Limb (tissue), 2 donors: Measurements from ENCODE around the gene GALT.
"Not testable (repeated sequence)": the region's sequence is repeated elsewhere in the genome, so short reads cannot be mapped to it uniquely, and the experiment has no call there.

ENCODE experiments used
- DNase-seq, 2 donors: peaks; one replicate each; pipeline ENCODE4 v3.0.0-alpha.2; 2016; ENCODE audit errors: extremely low spot score in 2 of 2

The GALT gene

DNA sequence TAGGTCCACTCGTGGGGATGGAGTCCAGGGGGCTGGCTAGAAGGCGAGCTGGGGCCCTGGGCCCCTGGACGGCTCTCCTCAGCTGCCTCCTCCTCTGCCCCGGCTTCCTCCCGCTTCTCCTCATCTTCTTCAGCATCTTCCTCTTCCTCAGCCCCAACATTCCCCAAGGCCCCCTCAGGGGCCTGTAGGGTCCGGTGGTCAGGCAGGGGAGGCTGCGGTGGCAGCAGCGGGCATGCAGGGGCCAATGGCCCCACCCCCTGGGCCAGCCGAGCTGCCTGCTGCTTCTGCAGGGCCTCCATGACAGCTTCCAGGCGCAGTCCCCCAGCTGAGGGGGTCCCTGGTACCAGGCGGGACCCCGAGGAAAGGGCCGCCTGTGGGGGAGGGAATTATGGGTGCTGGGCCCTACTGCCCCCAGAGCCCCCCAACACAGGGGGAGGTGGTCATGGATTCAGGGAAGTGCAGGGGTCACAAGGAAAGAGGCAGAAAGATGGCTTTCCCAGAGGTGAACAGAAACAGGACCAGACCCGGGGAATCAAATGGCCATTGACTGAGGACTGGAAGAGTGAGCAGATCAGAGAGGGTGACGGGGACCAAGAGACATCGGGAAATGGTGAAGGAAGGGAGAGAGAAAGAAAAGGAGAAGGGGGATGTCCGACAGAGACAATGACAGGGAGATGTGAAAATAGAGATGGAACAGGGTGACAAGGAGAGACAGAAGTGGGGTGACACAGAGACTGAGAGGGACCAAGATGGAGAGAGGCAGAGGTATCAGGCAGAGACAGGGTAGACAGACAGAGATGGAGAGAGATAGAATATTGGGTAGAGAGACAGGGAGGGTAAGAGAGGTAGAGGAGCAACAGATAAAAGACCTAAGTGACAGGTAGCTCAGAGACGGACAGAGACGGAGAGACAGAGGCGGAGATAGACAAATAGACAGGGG is 18.5 kb upstream of the GALT start:
- no peak for DNase-seq

- no peak for DNase-seq
Measured at GRCh38 chr9:34628656-34629490, 17.6 kb upstream of the GALT start, which contains the start of gene ARID3C. Gene ARID3C (minus strand): TSS chr9:34629066. CDS start chr9:34628014, 1,052 bp downstream.

DNA sequence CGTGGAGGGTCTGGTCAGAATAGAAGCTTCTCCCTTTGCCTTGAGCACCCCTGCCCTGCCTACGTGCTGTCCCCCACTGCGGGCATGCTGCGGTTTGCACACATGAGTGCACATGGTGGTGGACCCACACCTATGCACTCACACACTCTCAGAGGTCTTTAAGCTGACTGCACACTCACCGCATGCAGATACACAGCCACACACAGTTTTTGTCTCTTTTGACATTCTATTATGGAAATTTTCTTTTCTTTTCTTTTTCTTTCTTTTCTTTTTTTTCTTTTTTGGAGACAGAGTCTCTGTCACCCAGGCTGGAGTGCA is 17.0 kb upstream of the GALT start:
- DNase-seq: no peak

- no peak for DNase-seq
Measured at GRCh38 chr9:34630402-34631154, 15.9 kb upstream of the GALT start.

GRCh38 chr9:34633166-34633565 is 13.3 kb upstream of the GALT start:
- no peak for DNase-seq

DNA sequence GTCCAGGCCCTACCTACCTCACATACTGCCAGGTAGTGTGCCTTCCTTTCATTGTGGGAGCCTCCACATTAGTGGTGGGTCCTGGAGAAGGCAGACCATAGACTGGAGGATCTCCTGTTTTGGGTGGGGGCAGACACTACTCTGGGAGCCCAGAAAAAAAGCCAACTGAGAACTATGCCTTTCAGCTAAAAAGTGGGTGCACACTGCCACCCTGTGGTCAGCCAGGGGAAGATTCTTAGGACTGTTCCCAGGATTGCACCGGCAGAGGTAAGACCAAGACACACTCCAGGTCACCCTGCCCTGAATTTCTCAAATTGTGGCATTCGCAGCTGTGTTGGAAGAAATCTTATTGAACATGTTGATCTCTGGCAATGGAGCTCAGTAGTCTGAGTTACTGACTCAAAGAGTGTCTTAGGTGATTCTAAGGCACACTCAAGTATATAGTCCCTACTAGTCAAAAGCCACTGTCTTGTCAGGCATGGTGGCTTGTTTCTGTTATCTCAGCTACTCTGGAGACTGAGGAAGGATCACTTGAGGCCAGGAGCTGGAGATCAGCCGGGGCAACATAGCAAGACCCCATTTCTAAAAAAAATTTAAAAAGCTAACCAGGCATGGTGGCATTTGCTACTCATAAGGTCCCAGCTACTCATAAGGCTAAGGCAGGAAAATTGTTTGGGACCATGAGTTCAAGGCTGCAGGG is 12.5 kb upstream of the GALT start:
- DNase-seq: peak; percentile 83 to 85

DNA sequence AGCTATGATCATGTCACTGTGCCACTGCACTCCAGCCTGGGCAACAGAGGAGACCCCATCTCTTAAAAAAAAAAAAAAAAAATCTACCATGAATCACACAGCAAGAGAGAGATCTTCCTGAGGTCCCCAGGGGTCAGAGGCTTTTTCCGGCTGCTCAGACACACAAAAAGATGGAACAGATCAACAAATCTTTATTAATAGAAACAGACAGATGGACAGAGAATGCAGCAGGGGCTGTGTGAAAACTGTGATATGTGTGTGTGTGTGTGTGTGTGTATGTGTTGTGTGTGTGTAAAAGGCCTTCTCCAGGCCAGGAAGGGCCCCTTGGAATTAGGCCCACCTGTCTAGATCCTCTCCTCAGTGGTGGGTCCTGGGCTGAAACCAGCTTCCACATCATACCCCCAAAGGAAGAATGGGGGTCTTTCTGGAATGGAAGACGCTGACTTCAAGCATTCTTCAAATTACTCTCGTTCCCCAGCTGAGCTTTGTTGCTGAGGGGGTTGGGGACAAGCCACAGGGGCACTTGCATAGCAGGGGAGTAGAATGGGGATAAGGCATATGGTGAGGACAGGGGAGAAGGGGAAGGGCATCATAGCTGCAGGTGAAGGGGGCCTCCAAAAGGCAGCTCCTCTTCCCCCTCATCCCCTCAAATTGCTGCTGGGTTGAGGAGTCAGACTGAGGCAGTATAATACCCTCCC is 11.8 kb upstream of the GALT start:
- DNase-seq: no peak

DNA sequence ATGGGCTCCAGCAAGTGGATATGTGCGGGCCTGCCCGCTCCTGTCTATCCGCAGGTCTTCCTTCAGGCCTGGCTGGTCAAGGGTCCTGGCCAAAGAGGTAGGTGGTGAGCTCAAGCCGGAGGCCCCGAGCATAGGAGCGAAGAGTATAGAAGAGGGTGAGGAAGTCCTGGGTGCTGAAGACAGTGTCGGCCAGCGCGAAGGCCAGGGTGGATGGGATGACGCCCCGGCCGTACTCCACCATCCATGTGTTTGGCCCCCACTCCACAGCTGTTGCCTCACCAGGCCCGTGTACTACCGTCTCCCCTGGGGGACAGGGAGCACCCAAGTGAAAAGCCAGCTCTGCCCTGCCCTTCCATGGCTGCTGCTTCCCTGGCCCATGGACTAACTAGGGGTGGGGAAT is 10.9 kb upstream of the GALT start:
- DNase-seq: no peak

- no peak for DNase-seq
Measured at GRCh38 chr9:34636791-34637355, 9.6 kb upstream of the GALT start.

- peak; percentile 89 to 96 for DNase-seq
Measured at GRCh38 chr9:34637356-34638137, 8.9 kb upstream of the GALT start, which contains the start of gene SIGMAR1. Gene SIGMAR1 (minus strand): TSS chr9:34637787. CDS start chr9:34637697, 90 bp downstream.

DNA sequence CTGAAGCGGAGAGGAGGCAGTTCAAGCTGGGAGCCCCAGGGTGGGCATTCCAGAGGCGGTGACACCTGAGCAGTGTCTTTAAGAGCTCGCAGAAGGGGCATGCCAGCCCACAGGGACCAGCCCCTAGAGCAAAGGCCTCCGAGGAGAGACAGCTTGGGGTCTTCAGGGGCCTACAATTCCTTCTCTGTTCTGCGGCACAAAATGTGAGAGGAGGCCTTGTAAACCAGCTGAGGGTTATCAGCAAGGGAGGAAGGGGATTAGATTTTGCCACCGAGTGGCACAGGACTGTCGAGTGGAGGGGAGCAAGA is 8.4 kb upstream of the GALT start:
- DNase-seq: no peak

- not testable (repeated sequence) for DNase-seq
Measured at GRCh38 chr9:34639322-34639721, 7.2 kb upstream of the GALT start.

DNA sequence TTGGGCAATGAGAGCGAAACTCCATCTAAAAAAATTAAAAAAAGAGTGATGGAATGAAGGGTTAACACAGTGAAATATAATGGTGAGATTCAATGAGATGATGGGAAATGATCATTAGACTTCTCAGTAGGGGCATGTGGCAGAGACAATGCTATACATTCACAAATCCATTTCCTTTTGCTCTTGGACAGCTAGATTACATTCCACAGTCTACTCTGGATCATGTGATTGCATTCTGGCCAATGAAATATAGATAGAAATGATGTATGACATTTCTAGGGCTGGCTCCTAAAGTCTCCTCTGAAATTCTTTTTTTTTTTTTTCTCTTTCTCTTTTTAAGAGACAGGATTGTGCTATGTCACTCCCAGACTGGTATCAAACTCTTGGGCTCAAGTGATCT is 3.8 kb upstream of the GALT start:
- DNase-seq: no peak

DNA sequence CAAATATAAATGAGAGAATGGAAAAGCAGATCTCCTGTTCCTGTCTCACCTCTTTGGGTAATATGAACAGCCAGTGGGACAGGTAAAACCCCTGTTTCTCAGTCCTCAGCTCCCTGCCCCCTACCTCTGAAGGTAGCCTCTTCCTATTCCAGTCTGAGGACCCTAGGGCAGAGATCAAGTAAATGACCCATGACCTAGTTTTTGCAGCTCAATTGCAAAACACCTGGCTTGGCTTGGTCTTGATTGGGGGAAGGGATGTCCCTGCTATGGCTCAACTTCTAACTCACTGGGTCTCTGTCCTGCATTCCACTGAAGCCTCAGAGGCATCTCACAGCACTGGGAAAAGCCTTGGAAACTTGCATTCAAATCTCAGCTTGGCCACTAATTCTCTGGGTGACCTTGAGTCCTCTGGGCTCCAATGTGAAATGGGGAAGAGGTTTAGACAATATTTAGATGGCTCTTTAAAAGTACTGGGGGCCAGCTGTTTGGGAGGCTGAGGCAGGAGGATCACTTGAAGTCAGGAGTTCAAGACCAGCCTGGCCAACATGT is 1.6 kb upstream of the GALT start:
- no peak for DNase-seq

DNA sequence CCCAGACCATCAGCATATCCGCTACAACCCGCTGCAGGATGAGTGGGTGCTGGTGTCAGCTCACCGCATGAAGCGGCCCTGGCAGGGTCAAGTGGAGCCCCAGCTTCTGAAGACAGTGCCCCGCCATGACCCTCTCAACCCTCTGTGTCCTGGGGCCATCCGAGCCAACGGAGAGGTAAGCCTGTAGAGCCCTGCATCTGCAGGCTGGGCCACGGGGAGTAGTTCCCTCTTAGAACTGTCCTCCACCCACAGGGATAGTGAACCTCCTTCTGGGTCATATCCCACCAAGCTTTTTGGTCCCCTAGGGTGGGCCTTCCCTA is 569 bp downstream of the GALT start:
- DNase-seq: no peak

DNA sequence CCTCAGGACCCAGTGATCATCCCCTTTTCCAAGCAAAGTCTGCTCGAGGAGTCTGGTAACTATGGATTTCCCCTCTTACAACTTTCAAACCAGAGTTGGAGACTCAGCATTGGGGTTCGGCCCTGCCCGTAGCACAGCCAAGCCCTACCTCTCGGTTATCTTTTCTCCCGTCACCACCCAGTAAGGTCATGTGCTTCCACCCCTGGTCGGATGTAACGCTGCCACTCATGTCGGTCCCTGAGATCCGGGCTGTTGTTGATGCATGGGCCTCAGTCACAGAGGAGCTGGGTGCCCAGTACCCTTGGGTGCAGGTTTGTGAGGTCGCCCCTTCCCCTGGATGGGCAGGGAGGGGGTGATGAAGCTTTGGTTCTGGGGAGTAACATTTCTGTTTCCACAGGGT is 1.2 kb downstream of the GALT start:
- no peak for DNase-seq

DNA sequence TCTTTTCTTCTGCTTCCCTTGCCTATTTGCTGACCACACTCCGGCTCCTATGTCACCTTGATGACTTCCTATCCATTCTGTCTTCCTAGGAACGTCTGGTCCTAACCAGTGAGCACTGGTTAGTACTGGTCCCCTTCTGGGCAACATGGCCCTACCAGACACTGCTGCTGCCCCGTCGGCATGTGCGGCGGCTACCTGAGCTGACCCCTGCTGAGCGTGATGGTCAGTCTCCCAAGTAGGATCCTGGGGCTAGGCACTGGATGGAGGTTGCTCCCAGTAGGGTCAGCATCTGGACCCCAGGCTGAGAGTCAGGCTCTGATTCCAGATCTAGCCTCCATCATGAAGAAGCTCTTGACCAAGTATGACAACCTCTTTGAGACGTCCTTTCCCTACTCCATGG is 2.2 kb downstream of the GALT start:
- no peak for DNase-seq

- DNase-seq: no peak
Measured at GRCh38 chr9:34650816-34651215, 4.3 kb downstream of the GALT start.

- DNase-seq: no peak
Measured at GRCh38 chr9:34651321-34651720, 4.8 kb downstream of the GALT start.
